Measurements from ENCODE around the gene RSPO4.

RSPO4 gene

GRCh38 chr20:957544-957943 is 44.6 kb downstream of the RSPO4 start:
- TF ChIP-seq, protein P1, sequence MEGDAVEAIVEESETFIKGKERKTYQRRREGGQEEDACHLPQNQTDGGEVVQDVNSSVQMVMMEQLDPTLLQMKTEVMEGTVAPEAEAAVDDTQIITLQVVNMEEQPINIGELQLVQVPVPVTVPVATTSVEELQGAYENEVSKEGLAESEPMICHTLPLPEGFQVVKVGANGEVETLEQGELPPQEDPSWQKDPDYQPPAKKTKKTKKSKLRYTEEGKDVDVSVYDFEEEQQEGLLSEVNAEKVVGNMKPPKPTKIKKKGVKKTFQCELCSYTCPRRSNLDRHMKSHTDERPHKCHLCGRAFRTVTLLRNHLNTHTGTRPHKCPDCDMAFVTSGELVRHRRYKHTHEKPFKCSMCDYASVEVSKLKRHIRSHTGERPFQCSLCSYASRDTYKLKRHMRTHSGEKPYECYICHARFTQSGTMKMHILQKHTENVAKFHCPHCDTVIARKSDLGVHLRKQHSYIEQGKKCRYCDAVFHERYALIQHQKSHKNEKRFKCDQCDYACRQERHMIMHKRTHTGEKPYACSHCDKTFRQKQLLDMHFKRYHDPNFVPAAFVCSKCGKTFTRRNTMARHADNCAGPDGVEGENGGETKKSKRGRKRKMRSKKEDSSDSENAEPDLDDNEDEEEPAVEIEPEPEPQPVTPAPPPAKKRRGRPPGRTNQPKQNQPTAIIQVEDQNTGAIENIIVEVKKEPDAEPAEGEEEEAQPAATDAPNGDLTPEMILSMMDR (IDR thresholded peaks at IDR 0.05; ENCODE audit: control extremely low read depth, extremely low read depth, low read depth, missing control alignments), result no peak
- ChIA-PET POLR2A (no interaction called here), CTCF (interaction anchor here (1.2 to 7.2 kb wide), 18 partner anchors 9 to 182 kb away, joined by 3 to 231 read pairs (median 6); partner anchors contain the start of gene FAM110A)
- DNase-seq (ENCODE audit: extremely low spot score), result no peak

- DNase-seq (ENCODE audit: extremely low spot score), result peak; percentile 80
- POLR2A ChIA-PET, result no interaction called here
- TF ChIP-seq, protein P1 (IDR thresholded peaks at IDR 0.05; ENCODE audit: control extremely low read depth, extremely low read depth, low read depth, missing control alignments), result peak; percentile 98
- CTCF ChIA-PET, result interaction anchor here (0.7 to 7.2 kb wide), 57 partner anchors 10 to 344 kb away, joined by 3 to 231 read pairs (median 4); partner anchors contain the start of gene FAM110A
Measured at GRCh38 chr20:956330-956951, 45.7 kb downstream of the RSPO4 start.

- ChIA-PET POLR2A (interaction anchor here (1.1 kb wide), 1 partner anchor 122 kb away, joined by 3 read pairs; no protein-coding TSS in a partner anchor), CTCF (interaction anchor here (0.7 to 7.2 kb wide), 34 partner anchors 10 to 332 kb away, joined by 3 to 231 read pairs (median 5); partner anchors contain the start of gene FAM110A)
- TF ChIP-seq, protein P1 (IDR thresholded peaks at IDR 0.05; ENCODE audit: control extremely low read depth, extremely low read depth, low read depth, missing control alignments), result no peak
- no peak for DNase-seq (ENCODE audit: extremely low spot score)
Measured at GRCh38 chr20:955656-956055, 46.5 kb downstream of the RSPO4 start.

- ChIA-PET POLR2A (interaction anchor here (1.1 kb wide), 1 partner anchor 121 kb away, joined by 3 read pairs; no protein-coding TSS in a partner anchor), CTCF (interaction anchor here (1.0 to 7.2 kb wide), 22 partner anchors 9 to 331 kb away, joined by 3 to 231 read pairs (median 8); partner anchors contain the start of gene FAM110A)
- TF ChIP-seq, protein P1 (IDR thresholded peaks at IDR 0.05; ENCODE audit: control extremely low read depth, extremely low read depth, low read depth, missing control alignments), result no peak
- no peak for DNase-seq (ENCODE audit: extremely low spot score)
Measured at GRCh38 chr20:955111-955510, 47.0 kb downstream of the RSPO4 start.

DNA sequence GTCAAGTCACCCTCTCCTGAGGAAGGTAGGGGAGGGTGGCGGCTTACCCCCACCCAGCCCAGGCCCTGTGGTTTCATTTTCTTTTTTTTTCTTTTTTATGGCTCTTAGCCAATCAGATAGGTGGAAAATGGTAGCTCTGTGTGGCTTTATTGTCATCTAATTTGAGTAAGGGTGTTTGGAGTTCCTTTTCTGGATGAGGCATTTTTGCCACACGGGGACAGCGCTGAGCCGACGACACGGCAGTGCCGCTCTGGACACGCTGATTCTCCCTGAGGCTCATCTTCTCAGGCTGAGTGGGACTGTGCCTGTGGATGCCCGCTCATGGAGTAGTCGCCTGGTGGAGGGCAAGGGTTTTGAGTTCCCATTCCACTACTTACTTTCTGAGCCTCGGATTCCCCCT is 48.4 kb downstream of the RSPO4 start:
- no peak for DNase-seq (ENCODE audit: extremely low spot score)
- TF ChIP-seq, protein P1 (IDR thresholded peaks at IDR 0.05; ENCODE audit: control extremely low read depth, extremely low read depth, low read depth, missing control alignments), result no peak
- ChIA-PET CTCF (interaction anchor here (7.2 kb wide), 1 partner anchor 137 kb away, joined by 231 read pairs; no protein-coding TSS in a partner anchor), POLR2A (no interaction called here)

GRCh38 chr20:952196-952795 is 49.8 kb downstream of the RSPO4 start:
- CTCF ChIA-PET, result interaction anchor here (1.6 kb wide), 1 partner anchor 136 kb away, joined by 9 read pairs; no protein-coding TSS in a partner anchor
- DNase-seq (ENCODE audit: extremely low spot score), result no peak
- TF ChIP-seq, protein P1 (IDR thresholded peaks at IDR 0.05; ENCODE audit: control extremely low read depth, extremely low read depth, low read depth, missing control alignments), result no peak
- POLR2A ChIA-PET, result interaction anchor here (0.6 kb wide), 1 partner anchor 108 kb away, joined by 10 read pairs; no protein-coding TSS in a partner anchor
